ENCODE measurements around the gene GMPPA.

GMPPA gene

DNA sequence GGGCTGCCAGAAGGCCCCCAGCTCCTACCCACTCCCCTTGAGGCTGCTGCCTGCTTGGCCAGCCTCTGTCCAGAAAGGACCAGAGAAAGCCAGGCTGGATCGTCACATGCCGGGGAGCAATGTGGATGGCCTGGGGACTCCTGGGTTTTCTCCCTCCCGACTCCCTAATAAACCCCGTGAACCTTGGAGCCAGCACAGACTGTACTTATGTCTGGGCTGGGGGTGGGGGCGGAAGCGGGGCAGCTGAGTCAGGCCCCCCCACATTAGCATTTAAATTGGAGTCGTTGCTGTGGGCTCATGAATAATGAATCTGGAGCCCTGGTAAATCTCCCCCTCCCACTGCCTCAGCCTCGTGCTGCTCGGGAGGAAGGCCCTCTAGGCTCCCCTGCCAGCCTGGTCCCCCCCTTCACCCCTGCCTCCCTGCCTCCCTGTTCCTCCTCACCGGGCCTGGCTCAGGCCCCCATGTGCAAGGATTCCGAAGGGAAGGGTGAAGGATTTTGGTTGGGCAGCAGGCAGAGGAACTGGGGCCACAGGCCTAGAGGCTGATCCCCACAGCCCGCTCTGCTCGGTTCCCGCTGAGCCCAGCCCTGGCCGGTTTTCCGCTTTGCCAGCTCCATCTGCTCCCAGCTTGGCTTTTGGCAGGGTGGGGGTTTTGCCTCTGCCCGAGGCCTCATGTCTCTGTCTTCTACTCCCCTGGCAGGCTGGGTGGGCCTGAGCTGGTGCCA, 8.3 kb downstream of the GMPPA start:
- no peak for DNase-seq (ENCODE audit: low spot score)

DNA sequence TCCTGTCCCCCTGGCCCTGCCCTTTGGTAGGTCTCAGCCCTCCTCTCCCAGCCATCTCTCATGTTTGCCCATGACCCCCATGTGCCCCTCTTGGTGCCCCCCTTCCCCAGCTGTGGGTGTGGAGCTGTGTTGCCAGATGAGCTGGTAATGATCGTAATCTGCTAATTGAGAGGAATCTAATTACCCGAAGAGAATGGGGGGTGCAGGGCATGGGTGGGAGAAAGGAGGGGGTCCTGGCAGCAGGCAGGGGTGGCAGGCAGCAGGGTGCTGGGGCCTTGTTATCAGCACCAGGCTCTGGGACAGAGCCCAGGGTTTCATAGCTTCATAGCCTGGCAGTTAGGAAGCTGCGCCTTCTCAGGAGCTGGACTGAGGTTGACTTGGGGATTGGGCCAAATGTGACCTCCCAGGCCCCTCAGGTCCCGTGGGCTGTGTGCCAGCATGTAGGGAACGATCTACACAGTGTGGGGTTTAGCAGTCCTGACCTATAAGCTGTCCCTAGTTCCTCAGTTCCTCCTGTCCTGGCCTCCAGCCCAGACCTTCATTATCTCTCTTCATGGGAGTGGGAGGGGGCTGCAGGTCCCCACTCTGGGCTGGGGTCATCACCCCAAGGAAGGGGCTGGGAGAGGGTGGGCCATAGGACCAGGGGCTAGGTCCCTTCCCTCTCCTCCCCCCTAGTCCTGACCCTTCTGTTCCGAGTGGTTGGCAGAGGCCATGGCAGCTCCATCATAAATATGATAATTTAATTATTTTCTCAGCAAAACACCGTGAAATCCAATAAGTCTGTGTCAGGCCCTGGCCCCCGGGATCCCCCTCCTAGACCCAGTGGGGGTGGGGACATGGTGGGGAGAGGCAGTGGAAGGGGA, 9.1 kb downstream of the GMPPA start:
- DNase-seq (ENCODE audit: low spot score), result no peak

DNA sequence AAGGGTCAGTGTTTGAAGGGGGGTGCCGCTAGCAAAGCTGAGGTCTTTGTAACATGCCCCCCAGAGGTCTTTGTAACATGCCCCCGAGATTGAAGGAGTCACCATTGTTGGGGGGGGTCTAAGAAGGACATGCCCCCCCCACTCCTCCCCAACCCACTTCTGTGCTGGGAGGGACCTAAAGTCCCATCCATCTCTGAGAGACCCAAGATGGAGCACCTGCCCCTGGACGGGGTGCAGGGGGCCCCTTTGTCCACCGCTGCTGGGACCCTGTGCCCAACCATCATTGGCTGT, 9.7 kb downstream of the GMPPA start:
- DNase-seq (ENCODE audit: low spot score), result no peak

DNA sequence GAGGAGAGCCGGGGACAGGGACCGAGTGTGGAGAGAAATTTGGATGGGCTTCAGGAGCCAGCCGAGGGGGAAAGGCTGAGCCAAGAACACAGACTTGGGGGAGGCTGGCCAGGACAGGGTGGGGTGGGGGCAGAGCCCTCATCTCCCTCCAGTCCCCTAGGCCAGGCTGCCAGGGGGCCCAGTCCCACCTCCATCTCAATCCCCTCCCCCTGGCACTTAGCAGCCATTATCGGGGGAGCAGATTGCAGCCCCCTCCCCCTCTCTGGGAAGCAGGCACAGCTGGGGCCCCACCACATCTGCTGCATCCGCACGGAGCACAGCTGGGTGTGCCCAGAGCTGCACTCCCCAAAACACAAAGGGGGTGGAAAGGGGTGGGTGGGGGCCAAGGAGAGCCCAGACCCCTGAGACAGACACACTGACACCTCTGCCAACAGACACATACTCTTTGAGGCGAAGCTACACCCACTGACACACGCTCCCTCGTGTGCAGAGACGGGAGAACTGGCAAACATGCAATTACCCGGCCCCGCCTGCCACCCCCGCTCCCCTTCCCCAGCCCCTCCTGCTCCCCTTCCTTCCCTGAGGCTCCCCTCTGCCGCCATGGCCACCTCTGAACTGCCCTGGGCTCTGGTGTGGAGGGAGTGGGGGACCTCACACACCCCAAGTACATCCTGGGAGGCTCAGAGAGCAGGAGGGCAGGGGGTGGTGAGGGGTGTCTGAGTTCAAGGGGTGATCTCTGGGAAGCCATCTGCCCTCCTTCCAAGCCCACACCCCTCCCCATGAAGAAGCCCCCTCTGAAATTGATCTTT, 10.5 kb downstream of the GMPPA start:
- peak; percentile 15 for DNase-seq (ENCODE audit: low spot score)

DNA sequence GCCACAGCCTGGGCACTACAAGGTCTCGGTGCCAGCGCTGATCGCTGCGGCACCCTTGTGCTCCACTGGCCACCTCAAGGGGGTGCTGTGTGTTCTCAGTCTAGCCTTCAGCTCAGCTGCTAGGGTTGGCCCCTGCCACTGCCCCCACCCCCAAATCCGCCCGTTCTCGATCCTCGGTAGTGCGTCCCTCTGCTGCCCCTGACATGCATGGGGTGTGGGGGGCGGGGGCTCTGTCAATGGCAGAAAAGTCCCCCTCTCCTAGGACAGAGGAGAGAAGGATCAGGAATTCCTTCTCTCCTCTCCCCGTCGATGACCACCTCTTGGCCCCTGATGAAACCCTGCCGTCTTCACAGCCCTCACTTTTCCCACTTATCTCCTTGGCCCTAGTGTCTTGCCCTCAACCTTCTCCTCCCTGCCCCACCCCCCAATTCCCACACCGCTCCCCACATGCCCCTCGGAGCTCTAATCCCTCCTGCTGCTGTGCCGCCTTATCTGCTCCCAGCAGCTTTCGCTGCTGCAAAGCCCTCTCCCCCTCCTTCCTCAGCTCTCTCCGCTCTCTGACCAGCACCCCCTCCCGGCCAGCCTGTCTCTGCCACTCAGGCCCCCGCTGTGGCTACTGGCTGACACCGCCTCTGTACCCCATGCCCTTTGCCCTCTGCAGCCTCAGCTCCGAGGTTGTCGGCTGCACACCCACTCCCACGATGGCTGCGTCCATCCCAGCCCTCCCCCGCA, 11.3 kb downstream of the GMPPA start:
- peak; percentile 85 for DNase-seq (ENCODE audit: low spot score)

DNA sequence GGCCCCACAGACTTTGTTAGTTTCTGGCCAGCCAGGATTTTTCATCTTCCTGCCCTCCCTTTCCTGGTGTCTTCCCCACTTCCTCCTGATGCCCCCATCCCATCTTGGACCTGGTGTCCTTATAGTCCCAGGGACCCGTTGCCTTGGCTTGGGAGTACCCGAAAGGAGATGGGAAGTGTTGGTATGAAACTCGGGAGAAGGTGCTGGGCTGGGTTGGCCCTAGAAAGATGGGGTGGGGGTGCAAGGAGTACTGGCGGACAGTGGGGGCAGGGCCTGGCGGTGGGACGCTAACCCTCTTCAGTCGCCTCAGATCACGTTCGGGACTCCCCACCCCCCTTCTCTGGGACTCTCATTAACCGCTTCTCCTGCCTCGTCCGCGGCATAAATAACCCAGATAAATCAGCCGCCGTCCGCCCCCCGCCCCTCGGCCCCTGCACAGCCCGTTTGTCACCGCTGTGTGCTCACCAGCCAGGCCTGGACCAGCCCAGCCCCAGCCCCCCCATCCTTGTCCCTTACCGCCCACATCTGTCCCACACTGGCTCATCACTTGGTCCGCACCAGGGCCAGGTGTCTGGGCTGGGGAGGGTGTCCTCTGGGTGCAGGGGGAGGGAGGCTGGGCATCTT, 11.9 kb downstream of the GMPPA start:
- DNase-seq (ENCODE audit: low spot score), result no peak

DNA sequence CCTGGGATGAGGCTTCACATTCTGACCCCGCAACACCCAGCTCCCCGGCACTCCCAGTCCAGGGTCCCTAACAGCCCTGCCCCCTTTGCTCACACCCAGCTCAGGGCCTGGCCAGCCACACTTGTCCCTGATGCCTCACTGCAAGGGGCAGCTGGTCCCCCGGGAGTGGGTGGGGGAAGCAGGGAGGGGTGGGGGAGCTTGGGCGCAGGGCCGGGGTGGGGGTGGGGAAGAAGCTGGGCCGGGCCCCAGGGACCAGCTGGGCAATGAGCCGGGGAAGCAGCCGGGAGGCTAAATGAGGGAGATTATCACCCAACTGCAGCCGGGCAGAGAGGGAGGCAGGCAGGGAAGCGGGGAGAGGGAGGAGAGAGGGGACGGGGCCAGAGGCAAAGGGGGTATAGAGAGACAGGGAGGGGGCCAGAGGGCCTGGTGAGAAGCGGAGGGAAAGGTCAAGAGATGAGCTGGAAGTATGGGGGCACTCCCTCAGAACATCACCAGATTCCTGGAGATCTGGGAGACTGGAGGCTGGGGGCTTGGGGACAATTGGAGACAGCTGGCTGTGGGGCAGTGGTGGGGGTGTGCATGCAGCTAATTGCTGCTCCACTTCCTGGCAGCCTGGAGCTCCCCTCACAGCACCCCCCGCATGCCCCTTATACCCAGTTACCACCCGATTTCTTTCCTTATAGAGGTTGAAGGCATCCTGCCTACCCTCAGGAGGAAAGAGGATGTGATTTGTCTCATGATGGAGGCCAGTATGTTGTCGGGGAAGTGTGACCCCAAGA, 13.0 kb downstream of the GMPPA start:
- DNase-seq (ENCODE audit: low spot score), result peak; percentile 43

DNA sequence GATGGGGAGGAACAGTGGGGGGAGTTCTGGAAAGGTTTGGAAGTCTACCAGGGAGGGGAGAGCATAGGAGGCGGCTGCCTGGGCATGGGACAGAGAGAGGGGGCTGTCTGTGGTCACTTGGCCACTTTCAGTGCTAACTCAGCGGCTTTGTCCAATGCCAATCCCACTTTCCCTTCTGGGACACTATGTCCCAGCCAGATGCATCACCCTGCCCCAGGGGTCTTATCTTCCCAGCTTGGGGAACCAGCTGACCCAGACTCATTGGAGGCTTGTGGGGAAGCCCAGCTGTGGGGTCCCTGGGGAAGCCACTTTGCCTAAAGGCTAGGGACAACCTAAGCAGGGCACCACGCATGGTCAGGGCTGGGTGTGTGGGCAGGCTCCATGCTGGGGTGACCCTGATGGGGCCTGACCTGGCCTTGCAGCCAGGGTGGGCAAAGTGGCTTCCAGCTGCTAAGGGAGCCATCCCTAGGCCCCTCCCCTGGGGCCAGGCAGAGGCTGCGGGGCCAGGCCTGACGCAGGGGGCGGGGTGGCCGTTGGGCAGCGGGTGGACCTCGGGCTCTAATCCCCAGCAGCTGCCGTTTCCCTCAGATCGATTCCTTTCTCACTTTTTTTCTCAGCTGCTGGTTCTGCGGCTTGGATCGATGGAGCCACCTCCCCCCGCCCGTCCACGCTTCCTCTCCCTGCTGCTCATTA, 14.0 kb downstream of the GMPPA start:
- no peak for DNase-seq (ENCODE audit: low spot score)

DNA sequence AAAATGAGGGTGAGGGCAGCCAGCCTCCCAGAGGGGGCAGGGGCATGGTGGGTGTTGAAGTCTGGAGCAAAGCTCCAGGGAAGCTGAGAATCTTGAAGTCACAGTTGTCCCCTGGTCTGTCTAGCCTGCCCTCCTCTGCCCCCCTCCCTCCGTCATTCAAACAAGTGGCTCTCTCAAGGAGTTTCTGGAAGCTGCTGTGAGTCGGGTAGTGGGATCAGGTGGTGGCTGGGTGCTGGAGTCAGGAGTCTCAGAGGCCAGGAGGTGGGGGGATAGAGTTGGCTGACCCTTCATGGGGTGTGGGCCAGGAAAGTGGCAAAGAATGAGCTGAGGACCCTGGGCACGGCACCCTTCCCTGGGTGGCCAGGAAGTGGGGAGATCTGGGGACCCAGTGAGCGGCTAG, 15.1 kb downstream of the GMPPA start:
- DNase-seq (ENCODE audit: low spot score), result no peak

DNA sequence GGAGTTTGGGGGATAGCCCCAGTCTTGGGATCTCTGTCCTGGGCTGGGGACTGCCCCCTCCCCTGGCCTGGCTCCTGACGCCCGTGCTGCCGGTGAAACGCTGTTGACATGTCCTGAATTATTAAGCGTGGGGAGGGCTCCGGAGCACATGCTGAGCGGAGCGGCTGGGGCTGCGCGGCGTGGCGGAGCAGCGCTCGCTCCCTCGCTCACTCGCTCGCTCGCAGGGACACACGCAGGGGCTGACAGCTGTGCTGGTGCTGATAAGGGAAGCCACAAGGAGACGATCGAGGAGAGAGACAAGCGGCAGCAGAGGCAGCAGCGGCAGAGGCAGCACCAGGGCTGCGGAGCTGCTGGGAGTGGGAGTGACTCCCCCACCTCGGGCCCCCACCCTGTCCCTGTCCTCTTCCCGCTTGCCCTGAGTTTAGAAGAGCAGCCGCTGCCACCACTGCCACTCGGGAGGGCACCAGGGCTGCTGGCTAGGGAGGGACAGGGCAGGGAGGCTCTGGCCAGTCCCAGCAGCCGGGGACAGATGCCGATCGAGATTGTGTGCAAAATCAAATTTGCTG, 15.6 kb downstream of the GMPPA start, which contains the start of gene ASIC4:
ASIC4 (plus strand) TSS at position 287 of the 566 bp plus-strand sequence; CDS start at position 530, 243 bp downstream.
- peak; percentile 79 for DNase-seq (ENCODE audit: low spot score)

DNA sequence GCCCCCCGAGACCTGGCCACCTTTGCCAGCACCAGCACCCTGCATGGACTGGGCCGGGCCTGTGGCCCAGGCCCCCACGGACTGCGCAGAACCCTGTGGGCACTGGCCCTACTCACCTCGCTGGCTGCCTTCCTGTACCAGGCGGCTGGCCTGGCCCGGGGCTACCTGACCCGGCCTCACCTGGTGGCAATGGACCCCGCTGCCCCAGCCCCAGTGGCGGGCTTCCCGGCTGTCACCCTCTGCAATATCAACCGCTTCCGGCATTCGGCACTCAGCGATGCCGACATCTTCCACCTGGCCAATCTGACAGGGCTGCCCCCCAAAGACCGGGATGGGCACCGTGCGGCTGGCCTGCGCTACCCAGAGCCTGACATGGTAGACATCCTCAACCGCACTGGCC, 16.1 kb downstream of the GMPPA start:
- no peak for DNase-seq (ENCODE audit: low spot score)

DNA sequence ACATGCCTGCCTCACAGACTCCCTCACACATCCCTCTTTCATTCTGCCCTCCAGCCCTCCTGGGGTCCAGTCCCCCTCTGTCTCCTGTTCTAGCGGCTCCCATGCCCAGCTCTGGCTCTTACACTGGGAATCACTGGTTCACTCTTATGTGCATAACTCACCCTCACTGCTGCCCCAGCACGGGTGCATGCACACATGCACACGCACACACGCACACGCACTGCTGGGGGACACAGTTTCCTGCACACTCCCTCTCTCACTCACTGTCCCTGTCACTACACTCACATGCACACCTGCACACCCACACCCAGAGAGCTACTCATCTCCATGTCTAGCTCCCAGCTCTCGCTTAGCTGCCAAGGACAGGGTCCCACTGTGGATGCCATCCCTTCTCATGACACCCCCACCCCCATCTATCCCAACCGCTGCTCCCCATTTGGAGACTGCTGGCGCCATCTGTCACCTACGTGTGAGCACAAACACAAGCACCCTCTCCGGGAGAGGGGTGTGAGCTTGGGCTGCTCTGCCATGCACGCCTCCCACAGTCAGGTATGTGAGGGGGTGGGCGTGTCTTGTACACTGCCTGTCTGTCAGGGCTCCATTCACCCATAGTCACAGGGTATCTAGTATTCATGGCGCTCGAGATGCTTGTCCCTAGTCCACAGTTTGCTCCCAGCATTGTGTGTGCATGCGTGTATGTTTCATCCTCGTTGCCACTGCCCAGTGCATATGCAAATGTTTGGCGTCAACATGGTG, 17.4 kb downstream of the GMPPA start:
- no peak for DNase-seq (ENCODE audit: low spot score)

DNA sequence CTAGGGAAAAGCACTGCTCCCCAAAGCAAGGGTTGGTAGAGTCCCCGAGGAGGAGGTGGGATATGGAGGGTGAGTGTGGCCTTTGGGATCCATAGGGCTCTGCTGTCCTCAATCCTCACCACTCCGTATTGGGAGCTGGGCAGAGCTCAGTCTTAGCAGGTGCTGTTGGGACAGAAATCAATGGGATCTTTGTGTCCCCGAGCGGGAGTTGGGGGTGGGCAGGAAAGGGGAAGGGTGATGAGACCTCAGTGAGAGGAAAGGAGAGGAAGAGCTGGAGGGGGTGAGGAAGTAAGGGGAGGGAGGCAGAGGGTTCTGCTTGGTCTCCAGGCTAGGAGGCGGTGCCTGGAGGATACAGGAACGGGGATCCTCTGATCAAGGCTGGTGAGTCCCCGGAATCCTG, 18.2 kb downstream of the GMPPA start:
- no peak for DNase-seq (ENCODE audit: low spot score)

DNA sequence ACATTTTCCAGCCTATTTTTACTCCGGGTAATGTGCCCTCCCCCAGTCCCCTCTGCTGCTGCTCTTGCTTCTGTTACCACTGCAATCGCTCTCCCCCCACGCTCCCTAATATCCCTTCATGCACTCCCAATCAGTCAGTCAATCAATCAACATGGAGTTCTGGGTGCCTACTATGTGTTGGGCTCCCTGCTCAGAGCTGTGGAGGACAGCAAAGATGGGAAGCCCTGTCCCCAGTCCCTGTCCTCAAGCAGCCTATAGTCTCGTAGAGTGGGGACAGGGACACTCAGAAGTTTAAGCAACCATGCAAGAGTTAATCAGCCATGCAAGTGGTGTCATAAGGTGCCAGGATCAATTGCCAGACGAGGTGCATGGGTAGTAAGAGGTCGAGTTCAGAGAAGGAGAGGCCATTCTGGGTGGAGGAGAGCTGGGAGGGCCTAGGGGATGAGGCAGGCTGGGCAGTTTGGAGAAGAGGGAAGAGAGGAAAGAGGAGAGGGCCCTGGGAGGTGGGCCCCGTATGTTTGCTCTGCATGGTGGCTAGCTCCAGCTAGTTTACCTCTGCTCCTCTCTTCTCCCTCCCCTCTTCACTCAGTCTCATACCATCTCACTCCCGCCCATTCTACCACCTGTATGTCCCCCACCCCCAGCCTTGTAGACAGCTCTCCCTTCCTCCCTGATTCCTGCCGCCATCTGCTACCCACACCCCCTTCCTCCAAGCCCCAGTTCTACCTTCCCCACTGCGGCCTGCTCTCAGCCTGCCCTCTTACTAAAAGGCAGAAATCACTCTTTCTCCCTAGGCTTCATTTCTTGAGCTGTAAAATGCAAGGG, 19.5 kb downstream of the GMPPA start:
- DNase-seq (ENCODE audit: low spot score), result no peak

DNA sequence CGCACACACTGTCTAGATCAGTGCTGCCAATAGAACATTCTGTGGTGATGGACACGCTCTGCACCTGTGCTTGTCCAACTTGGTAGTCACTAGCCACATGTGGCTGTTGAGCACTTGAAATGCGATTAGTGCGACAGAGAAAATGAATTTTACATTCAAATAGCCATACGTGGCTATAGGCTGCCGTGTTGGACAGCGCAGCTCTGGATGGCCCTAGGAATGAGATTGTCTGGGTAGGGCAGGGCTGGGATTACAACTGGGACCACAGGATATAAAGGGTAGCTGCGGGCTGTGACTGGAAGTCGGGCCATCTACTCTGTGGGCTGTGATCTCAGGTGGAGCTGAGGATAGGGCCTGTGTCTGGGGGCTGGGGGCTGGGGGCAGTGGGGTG, 20.8 kb downstream of the GMPPA start:
- no peak for DNase-seq (ENCODE audit: low spot score)

DNA sequence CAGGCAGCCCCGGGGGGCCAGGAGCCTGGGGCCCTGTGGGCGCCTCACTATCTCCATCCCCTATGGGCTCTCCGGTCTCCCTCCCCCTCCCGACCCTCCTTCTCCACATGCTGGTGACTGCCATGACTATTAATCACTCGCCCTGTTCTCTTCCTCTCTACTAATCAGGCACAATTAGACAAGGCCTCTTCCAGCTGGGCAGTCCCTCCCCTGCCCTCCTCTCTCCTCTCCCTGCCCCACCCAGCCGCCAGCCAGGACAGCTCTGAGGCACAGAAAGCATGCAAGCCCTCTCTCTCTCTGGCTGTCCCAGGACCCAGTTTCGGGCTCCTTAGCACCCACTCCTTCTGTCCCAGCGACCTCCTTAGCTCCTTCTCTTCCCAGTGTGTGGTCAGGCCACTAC, 21.4 kb downstream of the GMPPA start:
- no peak for DNase-seq (ENCODE audit: low spot score)

DNA sequence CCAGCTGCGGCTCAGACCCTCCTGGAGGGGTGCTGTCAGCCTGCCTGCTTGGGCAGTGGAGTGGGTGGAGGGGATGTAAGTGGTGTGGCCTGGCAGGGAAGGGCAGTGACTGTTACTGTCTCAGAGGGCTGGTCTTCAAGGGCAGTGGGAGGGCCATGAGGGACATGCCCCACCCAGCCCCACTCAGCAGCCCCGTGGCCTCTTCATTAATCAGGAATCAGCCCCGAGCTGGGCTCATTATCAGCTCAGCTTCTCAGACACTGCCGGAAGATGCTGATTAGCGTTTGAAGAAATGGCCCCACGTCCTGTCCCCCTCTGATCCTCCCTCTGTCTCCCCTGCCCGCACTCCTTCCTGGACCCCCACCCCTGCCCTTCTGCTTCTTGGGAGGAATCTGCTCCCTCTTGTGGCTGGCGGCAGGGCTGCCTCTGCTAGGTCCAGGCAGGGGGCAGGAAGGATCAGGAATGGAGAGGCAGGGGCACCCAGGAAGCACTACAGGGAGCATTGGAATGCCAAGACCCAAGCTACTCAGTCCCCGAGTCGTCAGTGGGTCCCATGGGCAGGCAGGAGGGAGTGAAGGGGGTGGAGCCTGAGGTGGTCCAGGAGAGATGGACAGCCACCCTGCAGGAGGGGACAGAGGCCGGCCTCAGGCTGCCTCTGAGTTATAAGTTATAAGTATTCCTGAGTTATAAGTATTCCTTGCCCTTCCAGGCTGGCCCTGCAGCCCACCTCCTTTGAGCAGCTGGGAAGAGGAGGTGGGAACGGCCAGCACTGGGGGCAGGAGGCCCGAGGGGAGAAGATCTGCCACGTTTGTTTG, 22.6 kb downstream of the GMPPA start:
- DNase-seq (ENCODE audit: low spot score), result no peak
